ENCODE results near the gene PALD1. TPM values are rescaled to one million over a fixed set of nuclear protein-coding genes. Genes with fewer than 3 reads are reported as not detected.

The PALD1 gene
- polyA plus RNA-seq, 1 of the 3 experiments (the other 2 are of a cell fraction), result 0.16 TPM

DNA sequence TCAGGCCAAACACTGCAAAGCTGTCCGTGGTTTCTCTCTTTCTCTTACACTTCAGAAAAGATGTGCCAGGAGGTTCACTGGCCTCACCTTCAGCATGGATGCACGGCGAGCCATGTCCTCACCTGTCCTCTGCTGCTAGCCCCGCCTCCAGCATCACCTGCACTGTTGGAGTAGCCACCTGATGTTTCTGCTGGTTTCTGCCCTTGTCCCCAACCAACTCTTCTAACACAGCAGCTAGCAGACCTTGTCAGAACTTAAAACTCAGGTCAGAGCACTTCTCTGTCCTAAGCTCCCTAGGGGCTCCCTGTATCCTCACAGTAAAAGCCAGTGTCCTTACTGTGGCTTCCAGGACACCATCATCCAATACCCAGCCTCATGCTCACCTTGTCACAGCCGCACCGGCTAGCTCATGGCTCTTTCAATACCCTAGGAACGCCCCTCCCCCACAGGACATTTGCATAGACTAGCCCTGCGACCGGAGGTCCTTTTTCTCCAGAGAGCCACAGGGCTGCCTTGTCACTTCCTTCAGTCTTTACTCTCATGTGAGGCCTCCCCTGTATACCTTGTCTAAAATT, 15.2 kb downstream of the PALD1 start:
- Histone ChIP-seq H2AFZ (ENCODE audit: low read depth) (no peak overlapping the region), H3F3A (replicated peaks; ENCODE audit: insufficient read depth) (no peaks in the 10 kb centered on the region), H3K9me3 (no peaks in the 10 kb centered on the region), H4K20me1 (ENCODE audit: insufficient read depth) (no peaks in the 10 kb centered on the region), H3K4me1 (ENCODE audit: control insufficient read depth in 1 of 2, insufficient read depth in 2 of 2, low read depth in 1 of 2, low read length in 1 of 2) (peaks cover 0 to 8% of the 10 kb centered on the region in 2 experiments; a peak in 1 of 4 replicates), H3K27ac (ENCODE audit: low read depth in 2 of 2, low read length in 1 of 2) (no peak overlapping the region), H3K4me2 (no peak overlapping the region), H3K9me2 (no peaks in the 10 kb centered on the region), H3K4me3 (ENCODE audit: low read depth in 2 of 2, low read length in 1 of 2) (no peak overlapping the region), H3K27me3 (ENCODE audit: insufficient read depth) (no peaks in the 10 kb centered on the region), H3K79me2 (ENCODE audit: insufficient read depth) (no peaks in the 10 kb centered on the region), H3K36me3 (replicated peaks in 1 of 2; ENCODE audit: control insufficient read depth in 1 of 2, insufficient read depth in 2 of 2, low read length in 1 of 2) (no peaks in the 10 kb centered on the region), H3K9ac (no peak overlapping the region)
- DNase-seq, result no peak
- TF ChIP-seq TAF1 (IDR thresholded peaks at IDR 0.05; ENCODE audit: borderline replicate concordance, low read depth, low read length) (no peak), RFX5 (IDR thresholded peaks at IDR 0.05; ENCODE audit: low read length) (no peak), GATA2 (CRISPR knock-in tag; IDR thresholded peaks at IDR 0.05) (no peak), FOXJ3 (CRISPR knock-in tag; IDR thresholded peaks at IDR 0.05) (no peak), RCOR1 (IDR thresholded peaks at IDR 0.05; ENCODE audit: low read length) (no peak), NRF1 (IDR thresholded peaks at IDR 0.05; ENCODE audit: low read depth, low read length) (no peak), NFIC (IDR thresholded peaks at IDR 0.05; ENCODE audit: borderline replicate concordance) (no peak), JUND (IDR thresholded peaks at IDR 0.05) (no peak), SIN3A (IDR thresholded peaks at IDR 0.05; ENCODE audit: borderline replicate concordance, low read depth, low read length) (no peak), MEF2A (IDR thresholded peaks at IDR 0.05; ENCODE audit: borderline replicate concordance, low read depth) (no peak), RAD21 (IDR thresholded peaks at IDR 0.05; ENCODE audit: low read length) (no peak), FOXM1 (IDR thresholded peaks at IDR 0.05; ENCODE audit: low read depth) (no peak), MXI1 (IDR thresholded peaks at IDR 0.05; ENCODE audit: low read depth, low read length) (no peak)
- TF ChIP-seq, protein P1, sequence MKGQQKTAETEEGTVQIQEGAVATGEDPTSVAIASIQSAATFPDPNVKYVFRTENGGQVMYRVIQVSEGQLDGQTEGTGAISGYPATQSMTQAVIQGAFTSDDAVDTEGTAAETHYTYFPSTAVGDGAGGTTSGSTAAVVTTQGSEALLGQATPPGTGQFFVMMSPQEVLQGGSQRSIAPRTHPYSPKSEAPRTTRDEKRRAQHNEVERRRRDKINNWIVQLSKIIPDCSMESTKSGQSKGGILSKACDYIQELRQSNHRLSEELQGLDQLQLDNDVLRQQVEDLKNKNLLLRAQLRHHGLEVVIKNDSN (IDR thresholded peaks at IDR 0.05; ENCODE audit: borderline replicate concordance, low read depth), result no peak
- TF ChIP-seq, protein P2, sequence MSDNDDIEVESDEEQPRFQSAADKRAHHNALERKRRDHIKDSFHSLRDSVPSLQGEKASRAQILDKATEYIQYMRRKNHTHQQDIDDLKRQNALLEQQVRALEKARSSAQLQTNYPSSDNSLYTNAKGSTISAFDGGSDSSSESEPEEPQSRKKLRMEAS (IDR thresholded peaks at IDR 0.05; ENCODE audit: low read depth), result no peak
- TF ChIP-seq, protein P3, sequence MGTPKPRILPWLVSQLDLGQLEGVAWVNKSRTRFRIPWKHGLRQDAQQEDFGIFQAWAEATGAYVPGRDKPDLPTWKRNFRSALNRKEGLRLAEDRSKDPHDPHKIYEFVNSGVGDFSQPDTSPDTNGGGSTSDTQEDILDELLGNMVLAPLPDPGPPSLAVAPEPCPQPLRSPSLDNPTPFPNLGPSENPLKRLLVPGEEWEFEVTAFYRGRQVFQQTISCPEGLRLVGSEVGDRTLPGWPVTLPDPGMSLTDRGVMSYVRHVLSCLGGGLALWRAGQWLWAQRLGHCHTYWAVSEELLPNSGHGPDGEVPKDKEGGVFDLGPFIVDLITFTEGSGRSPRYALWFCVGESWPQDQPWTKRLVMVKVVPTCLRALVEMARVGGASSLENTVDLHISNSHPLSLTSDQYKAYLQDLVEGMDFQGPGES (IDR thresholded peaks at IDR 0.05; ENCODE audit: low read depth, low read length), result no peak
- TF ChIP-seq, protein P4, sequence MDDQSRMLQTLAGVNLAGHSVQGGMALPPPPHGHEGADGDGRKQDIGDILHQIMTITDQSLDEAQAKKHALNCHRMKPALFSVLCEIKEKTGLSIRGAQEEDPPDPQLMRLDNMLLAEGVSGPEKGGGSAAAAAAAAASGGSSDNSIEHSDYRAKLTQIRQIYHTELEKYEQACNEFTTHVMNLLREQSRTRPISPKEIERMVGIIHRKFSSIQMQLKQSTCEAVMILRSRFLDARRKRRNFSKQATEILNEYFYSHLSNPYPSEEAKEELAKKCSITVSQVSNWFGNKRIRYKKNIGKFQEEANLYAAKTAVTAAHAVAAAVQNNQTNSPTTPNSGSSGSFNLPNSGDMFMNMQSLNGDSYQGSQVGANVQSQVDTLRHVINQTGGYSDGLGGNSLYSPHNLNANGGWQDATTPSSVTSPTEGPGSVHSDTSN (IDR thresholded peaks at IDR 0.05), result no peak
- TF ChIP-seq, protein P5, sequence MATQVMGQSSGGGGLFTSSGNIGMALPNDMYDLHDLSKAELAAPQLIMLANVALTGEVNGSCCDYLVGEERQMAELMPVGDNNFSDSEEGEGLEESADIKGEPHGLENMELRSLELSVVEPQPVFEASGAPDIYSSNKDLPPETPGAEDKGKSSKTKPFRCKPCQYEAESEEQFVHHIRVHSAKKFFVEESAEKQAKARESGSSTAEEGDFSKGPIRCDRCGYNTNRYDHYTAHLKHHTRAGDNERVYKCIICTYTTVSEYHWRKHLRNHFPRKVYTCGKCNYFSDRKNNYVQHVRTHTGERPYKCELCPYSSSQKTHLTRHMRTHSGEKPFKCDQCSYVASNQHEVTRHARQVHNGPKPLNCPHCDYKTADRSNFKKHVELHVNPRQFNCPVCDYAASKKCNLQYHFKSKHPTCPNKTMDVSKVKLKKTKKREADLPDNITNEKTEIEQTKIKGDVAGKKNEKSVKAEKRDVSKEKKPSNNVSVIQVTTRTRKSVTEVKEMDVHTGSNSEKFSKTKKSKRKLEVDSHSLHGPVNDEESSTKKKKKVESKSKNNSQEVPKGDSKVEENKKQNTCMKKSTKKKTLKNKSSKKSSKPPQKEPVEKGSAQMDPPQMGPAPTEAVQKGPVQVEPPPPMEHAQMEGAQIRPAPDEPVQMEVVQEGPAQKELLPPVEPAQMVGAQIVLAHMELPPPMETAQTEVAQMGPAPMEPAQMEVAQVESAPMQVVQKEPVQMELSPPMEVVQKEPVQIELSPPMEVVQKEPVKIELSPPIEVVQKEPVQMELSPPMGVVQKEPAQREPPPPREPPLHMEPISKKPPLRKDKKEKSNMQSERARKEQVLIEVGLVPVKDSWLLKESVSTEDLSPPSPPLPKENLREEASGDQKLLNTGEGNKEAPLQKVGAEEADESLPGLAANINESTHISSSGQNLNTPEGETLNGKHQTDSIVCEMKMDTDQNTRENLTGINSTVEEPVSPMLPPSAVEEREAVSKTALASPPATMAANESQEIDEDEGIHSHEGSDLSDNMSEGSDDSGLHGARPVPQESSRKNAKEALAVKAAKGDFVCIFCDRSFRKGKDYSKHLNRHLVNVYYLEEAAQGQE (IDR thresholded peaks at IDR 0.05; ENCODE audit: low read depth, low read length), result no peak
- ChIA-PET POLR2A (interaction anchor here (0.6 kb wide), 1 partner anchor 14 kb away, joined by 3 read pairs; no protein-coding TSS in a partner anchor), CTCF (interaction anchor here (1.1 to 2.8 kb wide), 2 partner anchors 9 to 32 kb away, joined by 5 to 9 read pairs; no protein-coding TSS in a partner anchor)
- 72% methylated on average over 9 of the region's 9 CpGs for WGBS (ENCODE audit: low lambda C conversion rate)

Measured in SK-N-SH (cell line).